Natural killer cell (primary cell): ENCODE measurements around the gene CAB39. TPM values are rescaled to one million over a fixed set of nuclear protein-coding genes. Genes with fewer than 3 reads are reported as not detected.

Experiments
- ATAC-seq, 3 donors: fragments of 150-1000 bp in 2 of 3; fragments of 200-7000 bp in 1 of 3; cut with Tn5 transposase; 1 replicate in 1 of 3; 2 replicates in 2 of 3; pipeline ENCODE4 v1.10.0; 2021; ENCODE audit warnings: mild to moderate bottlenecking in 2 of 3, moderate library complexity in 2 of 3
- DNase-seq, 2 donors: peaks; one replicate each; pipeline versions ENCODE4 v3.0.0 to v3.0.0-alpha.2; 2013 to 2021; ENCODE audit warnings: mixed read lengths in 1 of 2
- H3K27ac ChIP-seq: one replicate; pipeline ENCODE4 v1.5.1; 2013; ENCODE audit warnings: mild to moderate bottlenecking, low read length
- H3K27me3 ChIP-seq: one replicate; pipeline ENCODE4 v1.6.1; 2013; ENCODE audit warnings: low read length; ENCODE audit not compliant: control insufficient read depth, insufficient read depth
- H3K36me3 ChIP-seq: one replicate; pipeline ENCODE4 v1.6.1; 2013; ENCODE audit warnings: low read length; ENCODE audit not compliant: control insufficient read depth, insufficient read depth
- H3K4me1 ChIP-seq: one replicate; pipeline ENCODE4 v1.6.1; 2013; ENCODE audit warnings: low read length; ENCODE audit not compliant: control insufficient read depth, insufficient read depth
- H3K4me3 ChIP-seq: one replicate; pipeline ENCODE4 v1.5.1; 2013; ENCODE audit warnings: low read length
- H3K9me3 ChIP-seq: one replicate; pipeline ENCODE4 v1.6.1; 2013; ENCODE audit warnings: low read length; ENCODE audit not compliant: control insufficient read depth, insufficient read depth
- H3K27ac Mint-ChIP-seq, 2 donors: one replicate each; pipeline ENCODE4 v1.8.0; 2022; ENCODE audit warnings: mild to moderate bottlenecking in 2 of 2, mixed read lengths in 2 of 2, moderate library complexity in 1 of 2
- H3K27me3 Mint-ChIP-seq, 2 donors: one replicate each; pipeline ENCODE4 v1.8.0; 2022; ENCODE audit warnings: low read depth in 2 of 2, mixed read lengths in 2 of 2
- H3K36me3 Mint-ChIP-seq: one replicate; pipeline ENCODE4 v1.8.0; 2022; ENCODE audit warnings: mixed read lengths
- H3K4me1 Mint-ChIP-seq, 2 donors: one replicate each; pipeline ENCODE4 v1.8.0; 2022; ENCODE audit warnings: mixed read lengths in 2 of 2
- H3K4me3 Mint-ChIP-seq: one replicate; pipeline ENCODE4 v1.8.0; 2022; ENCODE audit warnings: mild to moderate bottlenecking, moderate library complexity, mixed read lengths
- H3K9me3 Mint-ChIP-seq, 2 donors: one replicate each; pipeline ENCODE4 v1.8.0; 2022; ENCODE audit warnings: mixed read lengths in 2 of 2
- CTCF ChIP-seq: fragments of 200-600 bp; IDR thresholded peaks from one replicate; pipeline ENCODE4 v1.8.0; 2022; ENCODE audit warnings: antibody characterized with exemption
- WGBS: methylation state at CpG from one replicate; pipeline ENCODE4 v1.1.7; 2013; ENCODE audit warnings: missing lambda C conversion rate; ENCODE audit not compliant: insufficient coverage; 5-methylcytosine and 5-hydroxymethylcytosine counted together
- intact Hi-C: fragments of 100-400 bp; cut with micrococcal nuclease; formaldehyde crosslinking; loops from one replicate; pipeline ENCODE4 v1.14.2; 2022
- total RNA-seq, 4 donors: library from RNA; stranded (reverse); fragments of 120-200 nt in 1 of 4; gene quantifications; one replicate each; pipeline versions ENCODE4 v1.2.3 to v1.2.4, GENCODE V29; 2013 to 2022

CAB39 gene
- total RNA-seq, 3 donors from 2014 or later (not counting 1 experiment from before 2014, with no cell fraction given), result 75.4 to 96.5 (median 90.5) TPM

GRCh38 chr2:230767862-230768388, 55.3 kb downstream of the CAB39 start:
- Histone ChIP-seq H3K27ac (no peak overlapping the region), H3K27me3 (no peaks in the 10 kb centered on the region), H3K36me3 (peaks cover 25% of the 10 kb centered on the region), H3K9me3 (no peaks in the 10 kb centered on the region), H3K4me3 (no peak overlapping the region), H3K4me1 (peaks cover 4% of the 10 kb centered on the region)
- peaks cover 40 to 46% of the 10 kb centered on the region in 2 donors for H3K4me1 Mint-ChIP-seq
- H3K9me3 Mint-ChIP-seq, result no peaks in the 10 kb centered on the region
- no peak for TF ChIP-seq CTCF
- 88% methylated on average over 2 of the region's 2 CpGs for WGBS
- no peaks in the 10 kb centered on the region for H3K27me3 Mint-ChIP-seq
- H3K27ac Mint-ChIP-seq, result peak overlapping the region; percentile 10 to 37
- intact Hi-C loops, result no loop called here
- H3K4me3 Mint-ChIP-seq, result no peak overlapping the region
- DNase-seq (no peak), ATAC-seq (no peak)
- H3K36me3 Mint-ChIP-seq, result peaks cover 12% of the 10 kb centered on the region

- 100% methylated on average over 1 of the region's 3 CpGs for WGBS
- no peak overlapping the region for H3K27ac ChIP-seq
- H3K27me3 Mint-ChIP-seq, result no peaks in the 10 kb centered on the region
- no peak for TF ChIP-seq CTCF
- H3K4me3 ChIP-seq, result no peak overlapping the region
- no peaks in the 10 kb centered on the region for H3K27me3 ChIP-seq
- no peak overlapping the region for H3K27ac Mint-ChIP-seq
- no peaks in the 10 kb centered on the region for H3K9me3 ChIP-seq
- no peak for DNase-seq
- intact Hi-C loops, result no loop called here
- peaks cover 57% of the 10 kb centered on the region in 2 donors for H3K4me1 Mint-ChIP-seq
- peaks cover 12% of the 10 kb centered on the region for H3K36me3 Mint-ChIP-seq
- no peak for ATAC-seq
- peaks cover 8% of the 10 kb centered on the region for H3K4me1 ChIP-seq
- H3K4me3 Mint-ChIP-seq, result no peak overlapping the region
- no peaks in the 10 kb centered on the region for H3K9me3 Mint-ChIP-seq
- peaks cover 25% of the 10 kb centered on the region for H3K36me3 ChIP-seq
Observed at GRCh38 chr2:230770804-230771203, 58.2 kb downstream of the CAB39 start.

GRCh38 chr2:230772156-230772555, 59.5 kb downstream of the CAB39 start:
- intact Hi-C loops, result no loop called here
- Histone ChIP-seq H3K4me1 (peaks cover 8% of the 10 kb centered on the region), H3K36me3 (peaks cover 12% of the 10 kb centered on the region), H3K4me3 (no peak overlapping the region), H3K9me3 (no peaks in the 10 kb centered on the region), H3K27me3 (no peaks in the 10 kb centered on the region), H3K27ac (no peak overlapping the region)
- H3K27ac Mint-ChIP-seq, result peak overlapping the region in 1 of 2 donors; percentile 27
- no peak for ATAC-seq
- H3K36me3 Mint-ChIP-seq, result peaks cover 12% of the 10 kb centered on the region
- no peak for TF ChIP-seq CTCF
- no peaks in the 10 kb centered on the region for H3K27me3 Mint-ChIP-seq
- no peaks in the 10 kb centered on the region for H3K9me3 Mint-ChIP-seq
- peaks cover 57 to 65% of the 10 kb centered on the region in 2 donors for H3K4me1 Mint-ChIP-seq
- WGBS, result 100% methylated on average over 1 of the region's 2 CpGs
- no peak overlapping the region for H3K4me3 Mint-ChIP-seq
- no peak for DNase-seq
